RKO (cell line): ENCODE measurements around the gene DDAH2.
A peak's percentile ranks its signal among the peaks of the same experiment; 100 is the strongest.

Experiments
- DNase-seq: peaks from one replicate; pipeline ENCODE4 v3.0.0-alpha.2; 2016; ENCODE audit warnings: low spot score

DDAH2 gene

GRCh38 chr6:31732029-31732428 is 2.9 kb upstream of the DDAH2 start:
- DNase-seq: no peak

DNA sequence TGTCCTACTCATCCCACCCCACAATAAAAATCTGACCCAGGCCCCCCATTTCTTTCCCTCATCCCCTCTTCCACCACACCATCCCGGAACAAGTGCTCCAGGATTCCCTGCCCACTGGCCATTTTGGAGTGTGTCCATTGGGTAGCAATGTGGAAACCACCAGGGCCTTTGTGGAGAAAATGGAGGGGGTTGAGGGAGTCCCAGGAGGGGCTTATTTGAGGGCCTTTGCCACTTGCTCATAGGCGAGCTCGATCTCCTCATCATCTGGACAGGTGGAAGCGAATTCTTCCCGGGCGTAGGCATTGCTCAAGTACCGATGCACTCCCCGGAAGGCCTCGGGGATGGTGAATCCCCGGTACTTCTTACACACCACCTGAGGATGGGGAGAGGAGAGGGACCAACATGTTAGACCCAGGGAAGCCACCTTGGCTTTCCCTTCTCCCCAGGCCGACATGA is 1.6 kb upstream of the DDAH2 start:
- no peak for DNase-seq

- peak; percentile 90 for DNase-seq
Observed at GRCh38 chr6:31729979-31730630, 1.0 kb upstream of the DDAH2 start.

DNA sequence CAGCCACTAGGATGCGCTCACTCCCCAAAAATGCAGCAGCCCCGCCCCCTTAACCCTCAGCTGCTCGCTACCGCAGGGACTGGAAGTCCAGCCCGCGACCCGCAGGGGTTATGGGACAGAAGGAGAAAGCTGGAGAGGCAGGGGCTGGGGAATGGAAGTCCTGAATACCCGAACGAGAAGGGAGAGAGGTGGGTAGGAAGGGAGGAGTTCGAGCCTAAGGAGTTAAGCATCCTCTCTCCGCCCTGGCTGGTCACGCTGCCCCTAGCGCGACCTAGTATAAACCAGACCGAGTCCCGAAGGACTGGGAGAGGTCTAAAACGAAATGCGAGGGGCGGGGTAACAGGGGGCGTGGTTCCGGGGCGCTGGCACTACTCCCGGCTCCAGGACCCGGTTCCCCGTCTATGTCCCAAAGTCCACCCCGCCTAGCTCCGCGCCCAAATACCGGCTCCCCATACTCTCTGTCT is 448 bp upstream of the DDAH2 start:
- peak; percentile 89 for DNase-seq

- no peak for DNase-seq
Observed at GRCh38 chr6:31727717-31728671, 1.1 kb downstream of the DDAH2 start.

GRCh38 chr6:31727034-31727716 is 1.9 kb downstream of the DDAH2 start:
- DNase-seq: no peak

- DNase-seq: no peak
Observed at GRCh38 chr6:31725502-31726350, 3.4 kb downstream of the DDAH2 start.

- no peak for DNase-seq
Observed at GRCh38 chr6:31723980-31724691, 5.0 kb downstream of the DDAH2 start.

DNA sequence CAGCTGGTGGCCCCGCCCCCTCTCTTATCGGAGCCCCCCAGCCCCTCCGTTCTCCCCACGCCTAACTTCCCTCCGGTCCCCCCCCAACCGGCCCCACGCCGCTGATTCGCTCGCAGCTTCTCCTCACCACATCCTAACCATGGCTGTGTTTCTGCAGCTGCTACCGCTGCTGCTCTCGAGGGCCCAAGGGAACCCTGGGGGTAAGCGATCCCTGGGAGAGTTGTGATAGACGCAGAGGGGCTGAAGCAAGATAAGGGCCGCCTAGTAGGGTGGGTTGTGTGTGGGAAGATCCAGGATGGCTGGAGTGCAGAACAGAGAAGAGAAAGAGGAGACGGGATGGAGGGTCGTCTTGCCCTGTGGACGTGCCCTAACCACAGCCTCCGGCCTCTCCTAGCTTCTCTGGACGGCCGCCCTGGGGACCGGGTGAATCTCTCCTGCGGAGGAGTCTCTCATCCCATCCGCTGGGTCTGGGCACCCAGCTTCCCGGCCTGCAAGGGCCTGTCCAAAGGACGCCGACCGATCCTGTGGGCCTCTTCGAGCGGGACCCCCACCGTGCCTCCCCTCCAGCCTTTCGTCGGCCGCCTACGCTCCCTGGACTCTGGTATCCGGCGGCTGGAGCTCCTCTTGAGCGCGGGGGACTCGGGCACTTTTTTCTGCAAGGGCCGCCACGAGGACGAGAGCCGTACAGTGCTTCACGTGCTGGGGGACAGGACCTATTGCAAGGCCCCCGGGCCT is 5.7 kb downstream of the DDAH2 start, which contains the start of gene MPIG6B:
Gene MPIG6B (plus strand): TSS at position 129 of the 735 bp plus-strand sequence. CDS start 11 bp downstream, at position 140.
- DNase-seq: no peak

- no peak for DNase-seq
Observed at GRCh38 chr6:31722173-31722572, 6.9 kb downstream of the DDAH2 start.

- DNase-seq: no peak
Observed at GRCh38 chr6:31721351-31722020, 7.6 kb downstream of the DDAH2 start, which contains the start of gene LY6G6C. Gene LY6G6C (minus strand): TSS chr6:31721746. CDS start chr6:31721679, 67 bp downstream.

DNA sequence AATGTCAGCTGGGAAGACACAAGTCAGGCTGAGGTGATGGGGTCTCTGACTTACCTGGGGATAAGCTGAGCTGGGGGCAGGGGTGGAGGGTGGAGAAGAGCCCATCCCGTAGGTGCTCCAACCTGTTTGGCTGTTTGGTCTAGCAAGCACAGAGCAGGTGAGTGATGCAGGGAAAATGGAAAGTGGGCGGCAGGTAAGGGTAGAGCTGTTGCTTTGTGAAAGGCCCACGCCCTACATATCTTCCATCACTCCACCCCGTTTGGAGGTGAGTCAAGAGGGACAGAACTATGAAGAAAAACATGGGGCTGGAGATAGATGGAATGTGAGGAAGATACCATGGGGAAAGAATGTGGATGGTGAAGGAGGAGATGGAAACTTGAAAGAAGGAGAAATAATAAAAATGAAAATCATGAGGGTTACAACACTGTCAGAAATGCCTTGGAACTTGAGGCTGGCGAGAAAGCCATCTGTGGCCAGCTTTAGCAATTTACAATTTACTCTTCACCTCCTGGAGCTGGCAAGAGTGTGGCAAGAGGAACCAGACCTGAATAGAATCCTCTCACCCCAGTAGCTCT is 8.8 kb downstream of the DDAH2 start:
- no peak for DNase-seq

GRCh38 chr6:31719001-31719400 is 10.1 kb downstream of the DDAH2 start:
- no peak for DNase-seq

DNA sequence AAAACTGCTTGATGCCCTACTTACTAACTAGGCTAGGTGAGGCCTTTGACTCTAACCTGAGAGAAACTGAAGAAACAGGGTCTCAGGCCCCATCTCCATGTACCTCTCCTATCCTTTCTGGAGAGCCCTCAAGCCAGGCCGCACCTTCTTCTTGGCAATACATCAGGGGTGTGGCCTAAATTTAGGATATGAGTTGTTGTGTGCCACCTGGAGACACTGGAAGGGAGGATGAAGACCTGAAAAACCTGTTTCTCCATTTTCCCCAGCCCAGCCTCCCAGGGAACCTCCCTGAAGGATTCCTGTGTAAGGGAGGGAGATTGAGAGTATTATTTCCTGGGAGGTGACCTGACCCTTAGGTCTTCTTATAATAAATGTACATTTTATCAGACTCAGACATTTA is 10.8 kb downstream of the DDAH2 start:
- no peak for DNase-seq

DNA sequence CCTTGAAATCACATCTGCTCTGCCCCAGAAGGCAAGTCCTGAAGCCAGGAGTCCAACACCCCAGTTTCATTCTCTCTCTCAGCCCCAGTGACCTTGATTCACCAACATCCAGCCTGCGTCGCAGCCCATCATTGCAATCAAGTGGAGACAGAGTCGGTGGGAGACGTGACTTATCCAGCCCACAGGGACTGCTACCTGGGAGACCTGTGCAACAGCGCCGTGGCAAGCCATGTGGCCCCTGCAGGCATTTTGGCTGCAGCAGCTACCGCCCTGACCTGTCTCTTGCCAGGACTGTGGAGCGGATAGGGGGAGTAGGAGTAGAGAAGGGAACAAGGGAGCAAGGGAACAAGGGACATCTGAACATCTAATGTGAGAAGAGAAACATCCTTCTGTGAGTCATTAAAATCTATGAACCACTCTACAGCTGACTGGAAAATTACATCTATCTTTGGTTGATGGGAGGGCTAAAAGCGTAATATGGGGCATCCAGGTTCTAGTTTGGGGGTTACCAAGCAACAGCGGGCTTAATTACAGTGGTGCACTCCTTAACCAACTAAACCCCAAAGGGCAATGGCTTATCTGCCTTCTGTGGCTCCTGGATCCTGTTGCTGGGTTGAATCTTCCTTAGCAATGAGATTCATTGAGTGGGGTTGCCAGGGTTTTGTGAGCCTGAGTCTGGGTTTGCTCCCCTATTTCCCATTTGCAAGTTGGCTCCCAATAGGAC is 11.4 kb downstream of the DDAH2 start:
- DNase-seq: no peak

DNA sequence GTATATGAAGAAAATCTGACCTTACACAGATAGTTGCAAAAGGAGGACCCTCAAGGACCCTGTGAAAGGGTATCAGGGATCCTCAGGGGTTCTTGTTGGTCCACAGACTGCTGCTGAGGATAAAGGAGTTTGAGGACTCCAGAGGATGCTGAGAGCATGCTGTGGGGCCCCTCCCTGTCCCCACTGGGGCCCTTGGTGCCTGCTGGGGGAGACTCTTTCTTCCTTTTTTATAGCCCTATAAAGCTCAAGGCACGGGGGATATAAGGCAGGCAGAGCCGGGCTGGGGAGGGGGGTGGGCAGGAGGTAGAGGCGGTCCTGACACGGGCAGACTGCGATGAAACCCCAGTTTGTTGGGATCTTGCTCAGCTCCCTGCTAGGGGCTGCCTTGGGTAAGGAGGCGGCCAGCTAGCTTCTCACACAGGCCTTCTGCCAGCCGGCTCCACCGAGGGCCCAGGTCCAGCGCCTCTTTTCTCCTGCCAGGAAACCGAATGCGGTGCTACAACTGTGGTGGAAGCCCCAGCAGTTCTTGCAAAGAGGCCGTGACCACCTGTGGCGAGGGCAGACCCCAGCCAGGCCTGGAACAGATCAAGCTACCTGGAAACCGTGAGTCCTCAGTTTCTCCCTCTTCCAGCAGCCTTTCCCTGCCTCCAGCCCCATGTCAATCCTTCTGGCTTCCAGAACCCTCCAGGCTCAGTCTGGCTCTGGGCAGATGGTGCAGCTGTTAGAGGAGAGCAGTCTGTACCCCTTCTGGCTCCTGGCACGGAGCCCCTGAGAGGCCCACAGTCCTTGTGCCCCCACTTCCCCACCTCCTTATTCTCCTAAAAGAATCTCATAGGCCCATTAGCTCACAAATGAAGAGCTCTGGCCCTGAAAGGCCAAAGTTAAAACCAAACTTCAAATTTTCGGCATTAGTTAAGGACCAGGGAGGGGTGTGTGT is 13.8 kb downstream of the DDAH2 start, which contains the start of gene LY6G6D:
Gene LY6G6D (plus strand): TSS at position 327 of the 937 bp plus-strand sequence. CDS start 8 bp downstream, at position 335.
- DNase-seq: no peak
